Nasal cavity respiratory epithelium epithelial cell of viscerocranial mucosa (primary cell): ENCODE results near the gene COPS7A. TPM values are rescaled to one million over a fixed set of nuclear protein-coding genes. Genes with fewer than 3 reads are reported as not detected.

ENCODE experiments used
- total RNA-seq: library from RNA; depleted of rRNA; stranded (reverse); fragments of >200 nt; gene quantifications from 2 replicates; pipeline ENCODE4 v1.2.3, GENCODE V29; 2014

The COPS7A gene, protein sequence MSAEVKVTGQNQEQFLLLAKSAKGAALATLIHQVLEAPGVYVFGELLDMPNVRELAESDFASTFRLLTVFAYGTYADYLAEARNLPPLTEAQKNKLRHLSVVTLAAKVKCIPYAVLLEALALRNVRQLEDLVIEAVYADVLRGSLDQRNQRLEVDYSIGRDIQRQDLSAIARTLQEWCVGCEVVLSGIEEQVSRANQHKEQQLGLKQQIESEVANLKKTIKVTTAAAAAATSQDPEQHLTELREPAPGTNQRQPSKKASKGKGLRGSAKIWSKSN
- 75.9 and 84.0 TPM in 2 replicates for total RNA-seq

DNA sequence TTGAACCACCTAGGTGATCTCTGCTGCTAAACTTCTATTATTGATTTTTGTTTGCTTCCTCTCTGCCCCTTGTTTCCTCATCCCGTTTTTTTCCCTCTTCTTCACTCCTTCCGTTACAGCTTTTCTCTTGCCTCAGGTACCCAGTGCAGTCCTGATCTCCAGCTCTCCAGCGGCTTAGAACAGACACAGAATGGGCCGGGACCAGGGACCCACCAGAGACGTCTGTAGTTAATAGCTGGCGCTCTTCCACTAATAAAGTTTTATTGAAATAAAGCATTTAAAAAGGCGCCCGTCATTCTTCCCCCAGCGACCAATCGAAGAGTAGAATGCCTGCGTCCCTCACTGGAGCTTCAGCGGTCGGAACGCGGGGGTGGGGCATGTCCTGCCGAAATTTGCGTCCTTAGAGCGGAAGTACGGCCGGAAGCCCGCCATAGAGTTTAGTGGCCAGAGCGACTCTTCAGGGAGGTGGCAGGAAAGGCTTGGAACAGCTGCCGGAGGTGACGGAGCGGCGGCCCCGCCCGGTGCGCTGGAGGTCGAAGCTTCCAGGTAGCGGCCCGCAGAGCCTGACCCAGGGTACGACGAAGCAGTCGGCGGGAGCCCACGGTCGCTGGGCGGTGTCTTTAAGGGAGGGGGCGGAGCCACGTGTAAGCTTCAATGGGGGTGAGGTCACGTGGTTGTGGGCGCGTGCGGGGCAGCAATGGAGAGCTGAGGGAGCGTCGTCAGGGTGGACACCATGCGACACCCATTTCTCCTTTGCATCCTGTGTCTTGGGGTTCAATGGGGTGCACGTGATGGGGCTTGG is at the start of gene COPS7A:
COPS7A (plus strand) TSS at position 440 of the 802 bp plus-strand sequence. CDS start 611 bp downstream, outside the sequence.

GRCh38 chr12:6688999-6689882 is 34.6 kb upstream of the COPS7A start, which contains the start of gene ZNF384:
Gene ZNF384 (minus strand): TSS chr12:6689375. CDS start chr12:6679520, 9,855 bp downstream.

GRCh38 chr12:6700646-6701051 is 23.2 kb upstream of the COPS7A start, which contains the start of gene PIANP:
Gene PIANP (minus strand): TSS chr12:6700815. CDS start chr12:6698061, 2,754 bp downstream.

DNA sequence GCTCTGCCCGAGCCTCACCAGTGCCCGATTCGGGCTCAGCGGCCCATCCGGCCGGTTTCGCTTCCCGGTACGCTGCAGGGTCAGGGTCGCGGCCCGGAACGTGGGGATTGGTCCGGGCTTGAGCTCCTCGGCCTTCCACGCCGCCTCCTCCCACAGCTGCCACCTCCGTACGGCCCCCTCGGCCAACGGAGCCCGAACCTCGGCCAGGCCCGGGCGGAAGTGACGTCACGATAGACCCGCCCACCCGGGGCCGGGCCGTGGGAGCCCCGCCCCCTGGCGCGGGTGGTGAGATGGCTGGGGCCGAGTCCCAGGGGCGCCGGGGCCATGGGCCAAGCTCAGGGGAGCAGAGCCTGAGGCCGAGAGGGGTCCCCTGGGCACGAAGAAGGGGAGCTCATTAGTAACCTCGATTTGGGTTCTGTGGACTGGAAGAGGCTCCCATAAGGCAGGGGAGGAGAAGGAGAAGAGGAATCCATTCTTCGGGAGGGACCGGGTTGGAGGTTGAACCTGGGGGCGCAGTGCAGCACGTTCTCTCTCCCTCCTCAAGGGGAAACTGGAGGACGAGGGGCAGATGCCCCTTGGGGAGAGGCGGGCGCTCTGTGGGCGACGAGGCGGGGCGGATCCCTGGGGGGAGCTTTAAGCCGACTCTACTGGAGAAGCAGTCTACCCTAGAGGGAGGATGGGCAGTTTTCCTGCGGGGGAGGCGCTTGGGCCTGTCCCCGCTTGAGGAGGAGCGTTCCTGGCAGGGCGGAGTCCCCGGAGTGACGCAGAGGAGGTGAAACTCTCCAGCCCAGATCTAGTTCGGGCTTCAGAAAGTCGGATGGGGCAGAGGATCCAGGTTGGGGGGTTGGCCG is 29.3 kb downstream of the COPS7A start, which contains the start of gene MLF2:
MLF2 (minus strand) TSS at position 221 of the 851 bp plus-strand sequence. CDS start 807 bp downstream, outside the sequence.

DNA sequence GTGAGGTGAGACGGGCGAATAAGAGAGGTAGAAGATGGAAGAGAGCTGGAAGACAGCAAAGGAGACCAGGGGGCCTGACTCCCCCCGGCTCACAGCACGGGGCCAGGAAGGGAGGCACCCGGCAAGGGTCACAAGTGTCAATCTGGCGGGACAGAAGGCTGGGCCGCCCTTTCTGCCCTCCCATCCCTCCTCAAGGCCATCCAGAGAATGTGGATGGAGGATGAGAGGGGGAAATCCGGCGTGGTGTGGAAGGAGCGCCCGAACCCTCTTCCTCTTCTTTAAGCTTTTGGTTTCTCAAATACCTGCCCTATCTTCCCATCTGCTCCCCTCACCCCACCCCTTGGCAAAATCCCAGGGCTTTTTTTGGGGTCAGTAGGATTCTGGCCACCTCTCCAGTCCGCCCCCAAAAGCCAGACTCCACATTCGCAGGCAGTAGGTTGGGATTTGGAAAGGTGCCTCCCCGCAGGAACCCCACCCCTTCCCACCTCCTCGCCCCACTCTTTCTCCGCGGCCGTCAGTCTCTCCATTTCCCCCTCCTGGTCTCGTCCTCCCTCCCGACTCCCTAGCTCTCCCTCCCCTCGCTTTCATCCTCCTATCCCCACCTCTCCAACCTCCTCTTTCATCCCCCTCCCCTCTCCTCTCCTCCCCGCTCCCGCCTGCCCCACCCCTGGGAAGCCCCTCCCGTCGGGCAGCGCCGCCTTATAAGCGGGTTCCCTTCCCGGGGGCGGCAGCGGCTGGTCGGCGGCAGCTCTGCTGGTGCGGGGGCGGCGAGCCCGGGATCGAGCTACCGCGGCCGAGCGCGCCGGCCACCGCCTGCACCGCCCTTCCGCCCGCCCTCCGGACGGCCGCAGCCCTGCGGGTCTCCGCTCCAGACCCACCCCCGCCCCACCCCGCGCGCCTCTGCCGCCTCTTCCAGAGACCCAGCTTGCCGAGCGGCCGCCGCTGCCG is 42.1 kb downstream of the COPS7A start, which contains the start of gene PTMS:
PTMS (plus strand) TSS at position 730 of the 948 bp plus-strand sequence. CDS start 343 bp downstream, outside the sequence.

DNA sequence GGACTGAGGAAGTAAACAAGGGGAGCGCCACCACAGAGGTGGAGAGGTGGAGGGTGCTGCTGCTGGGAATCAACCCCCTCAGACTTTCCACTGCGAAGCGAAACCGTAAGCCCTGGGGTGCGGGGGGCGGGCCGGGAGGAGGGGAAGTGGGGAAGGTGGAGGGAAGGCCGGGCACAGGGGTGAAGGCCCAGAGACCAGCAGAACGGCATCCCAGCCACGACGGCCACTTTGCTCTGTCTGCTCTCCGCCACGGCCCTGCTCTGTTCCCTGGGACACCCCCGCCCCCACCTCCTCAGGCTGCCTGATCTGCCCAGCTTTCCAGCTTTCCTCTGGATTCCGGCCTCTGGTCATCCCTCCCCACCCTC is 48.5 kb downstream of the COPS7A start, which contains the start of gene LAG3:
LAG3 (plus strand) TSS at position 190 of the 365 bp plus-strand sequence. CDS start 333 bp downstream, outside the sequence.

Other genes starting within 250 kb of the COPS7A start
- gene MRPL51, start 230.8 kb upstream of the COPS7A start, total RNA-seq = 85.8 and 94.7 TPM in 2 replicates
- 27.3 and 29.9 TPM in 2 replicates for gene NCAPD2, start 229.9 kb upstream of the COPS7A start, total RNA-seq
- gene GAPDH, start 189.5 kb upstream of the COPS7A start, total RNA-seq = 4,821 and 5,284 TPM in 2 replicates
- 0.34 and 0.71 TPM in 2 replicates for gene IFFO1, start 168.0 kb upstream of the COPS7A start, total RNA-seq
- gene NOP2, start 155.8 kb upstream of the COPS7A start, total RNA-seq = 37.3 and 45.6 TPM in 2 replicates
- 132 and 213 TPM in 2 replicates for gene CHD4, start 116.7 kb upstream of the COPS7A start, total RNA-seq
- gene LPAR5, start 88.1 kb upstream of the COPS7A start, total RNA-seq = 2.7 and 5.1 TPM in 2 replicates
- gene ACRBP, start 76.6 kb upstream of the COPS7A start, total RNA-seq = 0.34 and 0.50 TPM in 2 replicates
- gene ING4, start 60.9 kb upstream of the COPS7A start, total RNA-seq = 11.6 and 24.5 TPM in 2 replicates
- gene ZNF384, start 34.7 kb upstream of the COPS7A start, total RNA-seq = 7.2 and 17.5 TPM in 2 replicates
- gene PIANP, start 23.2 kb upstream of the COPS7A start, total RNA-seq = not detected in 2 replicates
- 150 and 159 TPM in 2 replicates for gene MLF2, start 29.1 kb downstream of the COPS7A start, total RNA-seq
- gene PTMS, start 42.3 kb downstream of the COPS7A start, total RNA-seq = 16.7 and 50.8 TPM in 2 replicates
- 0.07 TPM in 1 of 2 replicates, not detected in the other for gene LAG3, start 48.5 kb downstream of the COPS7A start, total RNA-seq
- 0.21 TPM in 1 of 2 replicates, not detected in the other for gene CD4, start 65.5 kb downstream of the COPS7A start, total RNA-seq
- under 0.01 TPM in 1 of 2 replicates, not detected in the other for gene GPR162, start 97.8 kb downstream of the COPS7A start, total RNA-seq
- 18.8 and 20.6 TPM in 2 replicates for gene P3H3, start 104.4 kb downstream of the COPS7A start, total RNA-seq
- gene GNB3, start 116.9 kb downstream of the COPS7A start, total RNA-seq = 0.34 and 0.78 TPM in 2 replicates
- gene CDCA3, start 127.2 kb downstream of the COPS7A start, total RNA-seq = 0.57 and 0.68 TPM in 2 replicates
- gene USP5, start 128.1 kb downstream of the COPS7A start, total RNA-seq = 44.8 and 68.4 TPM in 2 replicates
- 571 and 622 TPM in 2 replicates for gene TPI1, start 143.5 kb downstream of the COPS7A start, total RNA-seq
- 5.6 and 15.0 TPM in 2 replicates for gene SPSB2, start 149.3 kb downstream of the COPS7A start, total RNA-seq
- gene LRRC23, start 180.8 kb downstream of the COPS7A start, total RNA-seq = 8.2 and 9.8 TPM in 2 replicates
- gene ENO2, start 190.5 kb downstream of the COPS7A start, total RNA-seq = 3.1 and 14.0 TPM in 2 replicates
- gene ATN1, start 203.9 kb downstream of the COPS7A start, total RNA-seq = 5.1 and 27.6 TPM in 2 replicates
- gene RNU7-1, start 219.8 kb downstream of the COPS7A start, total RNA-seq = not detected in 2 replicates
- gene C12orf57, start 220.0 kb downstream of the COPS7A start, total RNA-seq = 52.6 and 80.0 TPM in 2 replicates
- 12.3 and 17.4 TPM in 2 replicates for gene PTPN6, start 227.3 kb downstream of the COPS7A start, total RNA-seq
- 63.6 and 112 TPM in 2 replicates for gene PHB2, start 246.6 kb downstream of the COPS7A start, total RNA-seq
- gene EMG1, start 246.9 kb downstream of the COPS7A start, total RNA-seq = 42.0 and 88.2 TPM in 2 replicates